Measurements from ENCODE around the gene ATL1.
"Not testable (repeated sequence)": the region's sequence is repeated elsewhere in the genome, so short reads cannot be mapped to it uniquely, and the experiment has no call there.

Gene ATL1

DNA sequence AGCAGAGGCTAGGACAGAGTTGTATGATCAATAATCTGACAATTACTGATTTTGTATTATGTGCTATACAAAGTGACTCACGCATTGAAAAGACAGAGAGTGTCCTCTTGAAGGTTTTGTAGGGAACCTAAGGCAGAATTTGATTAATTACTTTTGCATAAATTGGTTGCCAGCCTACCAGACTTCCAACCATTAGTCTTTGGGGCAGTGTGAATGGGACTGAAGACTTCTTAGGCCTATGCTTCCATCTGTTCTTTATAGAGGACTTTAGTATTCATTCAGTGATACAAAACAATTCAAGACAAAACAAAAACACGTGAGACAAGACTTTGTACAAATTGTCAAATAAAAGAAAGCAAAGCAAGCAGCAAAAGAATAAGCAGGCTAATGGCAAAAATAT, 46.5 kb downstream of the ATL1 start:
- DNase-seq = no peak

DNA sequence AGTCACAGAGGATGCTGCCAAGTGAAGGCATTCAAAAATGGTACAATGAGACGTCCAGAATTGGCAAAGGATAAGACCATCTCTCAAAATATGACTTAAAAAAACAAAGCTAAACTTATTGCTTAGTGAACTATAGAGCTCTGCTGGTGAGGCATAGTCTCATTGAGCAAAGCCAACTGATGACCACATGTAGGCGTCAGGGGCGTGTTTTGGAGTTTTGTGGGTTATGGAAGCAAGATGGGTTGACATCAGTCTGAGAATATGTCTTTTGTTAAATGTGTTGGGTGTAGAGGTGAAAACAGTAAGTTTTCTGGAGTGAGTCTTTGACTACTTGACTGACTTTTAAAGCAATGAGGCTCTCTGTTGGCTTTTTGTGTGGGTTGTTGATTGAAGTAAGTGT, 47.2 kb downstream of the ATL1 start:
- peak; percentile 21 for DNase-seq

DNA sequence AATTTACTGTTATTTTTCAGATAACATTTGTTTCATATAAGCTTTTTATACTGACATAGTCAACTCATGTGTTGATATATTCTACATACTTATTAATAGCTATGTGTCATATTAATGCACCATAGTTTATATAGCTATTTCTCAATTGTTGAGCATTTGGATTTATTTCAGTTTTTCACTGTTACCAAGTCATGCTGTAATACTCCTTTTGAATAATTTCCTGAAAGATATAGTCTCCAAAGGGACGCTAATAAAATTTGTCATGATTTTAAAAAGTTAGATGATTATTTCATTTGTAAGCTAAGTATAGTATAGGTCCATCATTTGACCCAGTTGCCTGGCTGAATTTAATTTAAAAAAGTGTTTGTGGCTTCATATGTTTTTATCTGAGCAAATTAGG, 47.8 kb downstream of the ATL1 start:
- DNase-seq = no peak

DNA sequence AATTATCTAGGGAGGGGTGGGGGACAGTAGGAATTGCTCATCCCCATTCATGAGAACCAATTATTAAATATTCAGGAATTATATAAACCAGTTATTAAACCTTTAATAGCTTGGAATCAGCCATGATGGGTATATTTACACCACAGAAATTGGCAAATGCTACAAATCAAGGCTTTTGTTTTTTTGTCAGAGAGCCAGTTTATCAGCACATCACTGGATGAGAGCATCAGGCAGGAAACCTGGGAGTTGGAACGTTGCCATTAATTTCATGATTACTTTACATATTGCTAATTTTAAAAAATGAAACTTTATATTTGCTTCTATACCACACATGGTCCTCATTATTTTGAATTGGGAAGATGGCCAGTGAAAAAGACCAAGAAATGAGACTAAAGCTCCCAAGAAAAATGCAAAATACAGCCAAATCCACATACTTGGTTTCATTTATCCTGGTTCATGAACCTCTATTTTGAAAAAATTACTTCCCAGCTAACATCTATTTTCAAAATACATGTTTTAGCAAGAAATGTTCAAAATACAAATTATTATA, 48.4 kb downstream of the ATL1 start:
- DNase-seq = no peak

DNA sequence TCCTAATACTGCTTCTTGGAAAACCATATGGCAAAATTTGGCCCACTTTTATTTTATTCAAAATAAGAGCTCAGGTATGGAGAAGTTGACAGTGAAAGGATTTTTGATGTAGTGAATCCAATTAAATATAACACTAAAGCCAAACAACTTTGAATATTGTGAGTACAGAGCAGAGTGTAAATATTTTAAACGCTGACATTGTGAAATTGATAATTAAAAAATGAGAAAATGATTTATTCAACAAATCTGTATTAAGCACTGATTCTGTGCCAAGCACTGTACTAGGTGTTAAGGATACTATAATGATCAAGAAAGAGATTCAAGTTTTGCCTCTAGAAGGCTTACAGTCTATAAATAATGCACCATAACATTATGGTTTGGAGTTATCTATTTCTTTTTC, 50.5 kb downstream of the ATL1 start:
- DNase-seq = no peak

DNA sequence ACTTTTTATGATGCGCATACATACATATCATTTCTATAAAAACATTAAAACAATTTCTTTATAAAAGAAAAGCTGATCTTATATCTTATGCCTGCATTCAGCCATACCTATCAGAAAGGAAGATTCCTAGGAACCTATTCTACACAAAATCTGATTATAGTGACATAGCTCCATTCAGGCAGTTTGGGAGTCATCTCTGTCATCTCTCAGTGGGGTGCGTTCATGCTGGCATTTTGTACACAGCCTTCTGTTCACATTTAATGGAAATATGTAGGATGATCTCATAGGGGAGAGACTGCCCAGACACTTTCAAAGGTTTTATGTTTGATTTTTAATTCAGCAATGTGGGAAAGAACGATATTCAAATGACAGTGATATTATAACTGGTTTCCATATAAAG, 52.9 kb downstream of the ATL1 start:
- DNase-seq = no peak

DNA sequence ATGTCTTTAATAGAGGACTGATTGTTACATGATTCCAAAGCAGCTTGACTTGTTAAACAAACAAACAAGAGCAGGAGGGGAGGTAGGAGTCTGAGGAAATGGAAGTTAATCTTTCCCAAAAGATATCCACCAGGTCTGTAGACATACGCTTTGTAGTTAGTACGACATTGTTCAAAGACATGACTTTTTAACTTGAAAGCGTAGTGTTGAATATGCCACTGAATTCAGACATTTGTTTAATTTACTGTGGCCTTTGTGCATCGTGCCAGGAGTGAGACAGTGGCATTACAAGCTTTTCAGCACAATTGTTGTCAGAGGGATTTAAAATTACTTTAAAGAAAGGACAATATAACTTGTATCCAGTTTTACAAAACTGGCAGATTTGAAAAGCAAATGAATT, 55.1 kb downstream of the ATL1 start:
- DNase-seq = no peak

DNA sequence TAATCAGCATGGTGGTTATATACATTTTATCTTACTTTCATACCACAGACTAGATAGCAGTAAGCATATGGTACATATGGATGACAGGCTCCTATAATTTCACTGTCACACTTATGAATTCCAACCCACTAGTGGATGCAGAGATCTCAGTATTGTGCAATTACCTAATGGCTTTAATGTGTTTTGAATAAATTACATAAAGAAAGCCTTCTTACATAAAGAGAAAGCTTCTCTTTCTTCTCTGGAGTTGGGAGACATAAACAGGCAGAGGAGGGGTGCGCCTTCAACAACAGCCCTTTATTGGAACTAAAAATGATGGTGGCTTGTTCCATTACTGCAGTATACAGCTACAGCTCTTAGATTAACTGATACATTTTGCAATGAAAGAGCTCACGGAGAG, 55.6 kb downstream of the ATL1 start:
- no peak for DNase-seq

DNA sequence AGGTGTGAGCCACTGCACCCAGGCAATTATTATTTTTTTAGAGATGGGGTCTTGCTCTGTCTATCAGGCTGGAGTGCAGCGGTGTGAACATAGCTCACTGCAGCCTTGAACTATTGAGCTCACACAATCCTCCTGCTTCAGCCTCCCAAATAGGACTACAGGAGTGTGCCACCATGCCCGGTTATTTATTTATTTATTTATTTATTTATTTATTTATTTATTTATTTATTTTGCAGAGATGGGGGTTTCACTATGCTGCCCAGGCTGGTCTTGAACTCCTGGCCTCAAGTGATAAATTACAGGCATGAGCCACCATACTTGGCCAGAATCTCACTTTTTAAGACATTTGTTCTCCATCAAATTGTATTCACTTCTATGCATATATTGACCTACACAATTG, 56.3 kb downstream of the ATL1 start:
- DNase-seq = no peak

DNA sequence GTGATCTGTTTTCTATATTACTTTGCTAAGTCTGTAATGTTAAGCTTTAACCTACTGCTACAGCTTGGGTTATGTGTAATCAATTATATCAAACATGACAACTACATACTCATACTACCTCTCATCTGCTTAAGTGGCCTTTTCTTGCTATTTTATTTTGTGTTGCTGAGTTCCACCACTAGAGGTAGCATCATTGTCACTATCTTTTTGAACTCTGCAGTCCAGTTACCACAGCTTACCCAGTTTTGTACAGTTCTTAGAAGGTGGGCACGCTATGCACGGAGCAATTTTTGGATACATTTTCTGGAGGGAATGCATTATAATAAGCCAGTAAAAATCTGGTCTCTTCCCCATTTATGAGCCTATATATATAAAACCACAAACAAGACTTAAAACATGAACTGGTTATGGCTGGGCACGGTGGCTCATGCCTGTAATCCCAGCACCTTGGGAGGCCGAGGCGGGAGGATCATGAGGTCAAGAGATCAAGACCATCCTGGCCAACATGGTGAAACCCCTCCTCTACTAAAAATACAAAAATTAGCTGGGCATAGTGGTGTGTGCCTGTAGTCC, 59.7 kb downstream of the ATL1 start:
- no peak for DNase-seq

DNA sequence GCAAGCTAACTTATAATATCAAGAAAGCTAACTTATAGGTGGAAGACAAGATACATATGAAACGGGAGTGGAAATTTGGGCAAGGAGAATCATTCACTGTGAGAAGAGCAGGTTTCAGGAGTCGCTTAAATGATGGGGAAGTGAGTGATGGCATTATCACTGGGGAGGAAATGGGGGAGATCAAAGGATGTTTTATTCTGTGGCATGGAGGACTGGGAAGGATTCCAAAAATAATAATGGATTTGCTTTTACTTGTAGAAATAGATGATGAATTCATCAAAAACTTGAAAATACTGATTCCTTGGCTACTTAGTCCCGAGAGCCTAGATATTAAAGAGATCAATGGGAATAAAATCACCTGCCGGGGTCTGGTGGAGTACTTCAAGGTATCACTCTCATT, 60.4 kb downstream of the ATL1 start:
- DNase-seq = no peak

DNA sequence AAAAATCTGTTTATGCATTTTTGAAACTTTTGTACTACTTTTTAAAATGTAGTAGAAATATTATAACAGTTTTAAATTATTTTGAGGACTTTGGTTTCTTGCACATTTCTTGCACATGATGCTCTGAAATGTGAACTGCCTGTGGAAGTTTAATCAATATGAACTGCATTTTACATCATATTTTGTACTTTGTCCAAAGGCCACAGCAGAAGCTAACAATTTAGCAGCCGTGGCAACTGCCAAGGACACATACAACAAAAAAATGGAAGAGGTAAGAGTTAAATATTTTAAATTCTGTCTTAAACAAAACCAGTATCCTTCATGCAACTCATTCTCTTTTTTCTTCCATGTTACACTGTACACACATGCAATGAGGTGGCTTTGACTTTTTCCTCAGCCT, 63.0 kb downstream of the ATL1 start:
- no peak for DNase-seq

DNA sequence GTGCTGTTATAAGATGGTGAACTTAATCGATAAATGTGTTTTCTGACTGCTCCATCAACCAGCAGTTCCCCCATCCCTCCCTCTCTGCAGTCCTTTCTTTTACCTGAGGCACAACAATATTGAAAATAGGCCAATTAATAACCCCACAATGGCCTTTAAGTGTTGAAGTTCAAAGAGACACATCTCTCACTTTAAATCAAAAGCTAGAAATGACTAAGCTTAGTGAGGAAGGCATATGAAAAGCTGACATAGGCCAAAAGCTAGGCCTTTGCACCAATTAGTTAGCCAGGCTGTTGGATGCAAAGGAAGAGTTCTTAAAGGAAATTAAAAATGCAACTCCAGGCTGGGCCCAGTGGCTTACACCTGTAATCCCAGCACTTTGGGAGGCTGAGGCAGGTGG, 64.5 kb downstream of the ATL1 start:
- no peak for DNase-seq

DNA sequence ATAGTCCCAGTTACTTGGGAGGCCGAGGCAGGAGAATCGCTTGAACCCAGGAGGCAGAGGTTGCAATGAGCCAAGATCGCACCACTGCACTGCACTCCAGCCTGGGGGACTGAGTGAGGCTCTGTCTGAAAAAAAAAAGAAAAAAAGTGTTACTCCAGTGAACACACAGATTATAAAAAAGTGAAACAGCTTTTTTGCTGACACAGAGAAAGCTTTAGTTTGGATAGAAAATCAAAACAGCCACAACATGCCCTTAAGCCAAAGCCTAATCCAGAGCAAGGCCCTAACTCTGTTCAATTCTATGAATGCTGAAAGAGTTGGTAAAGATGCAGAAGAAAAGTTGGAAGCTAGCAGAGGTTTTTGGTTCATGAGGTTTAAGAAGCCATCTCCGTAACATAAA, 65.0 kb downstream of the ATL1 start:
- not testable (repeated sequence) for DNase-seq

DNA sequence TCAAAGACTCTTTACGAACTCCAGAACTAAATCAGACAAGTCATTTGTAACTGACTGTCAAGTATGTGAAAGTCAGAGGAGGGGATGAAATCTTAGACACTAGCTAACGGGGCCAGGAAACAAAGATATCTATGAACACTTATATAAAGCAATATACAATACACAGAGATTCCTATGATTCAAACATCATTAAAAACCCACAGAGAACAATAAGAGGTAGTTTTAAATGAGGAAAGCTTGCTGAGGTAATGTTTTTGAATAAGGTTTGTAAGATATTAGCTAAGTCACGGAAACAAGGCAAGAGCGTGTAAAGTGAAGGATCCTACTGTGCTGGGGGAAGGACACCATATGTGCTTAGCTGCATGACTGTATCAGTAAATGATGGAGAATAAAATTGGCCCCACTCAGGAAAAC, 71.5 kb downstream of the ATL1 start:
- no peak for DNase-seq

DNA sequence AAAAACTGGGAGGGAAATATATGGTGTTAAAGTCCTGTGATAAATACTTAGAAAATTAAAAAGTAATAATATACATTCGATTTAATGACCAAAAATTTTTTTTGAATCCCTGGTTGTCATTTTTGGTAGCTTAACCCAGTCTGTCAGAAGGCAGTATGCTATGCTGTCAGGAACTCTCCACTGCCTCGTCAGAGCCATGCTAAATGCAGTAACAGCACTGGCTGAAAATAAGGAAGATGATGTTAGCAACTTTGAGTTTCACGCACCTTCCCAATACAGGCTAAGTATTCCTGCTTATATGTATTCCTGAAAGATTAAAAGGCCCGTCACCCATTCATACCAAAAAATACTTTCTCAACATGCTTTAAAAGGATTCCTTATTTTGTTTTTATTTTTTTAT, 74.0 kb downstream of the ATL1 start:
- no peak for DNase-seq

DNA sequence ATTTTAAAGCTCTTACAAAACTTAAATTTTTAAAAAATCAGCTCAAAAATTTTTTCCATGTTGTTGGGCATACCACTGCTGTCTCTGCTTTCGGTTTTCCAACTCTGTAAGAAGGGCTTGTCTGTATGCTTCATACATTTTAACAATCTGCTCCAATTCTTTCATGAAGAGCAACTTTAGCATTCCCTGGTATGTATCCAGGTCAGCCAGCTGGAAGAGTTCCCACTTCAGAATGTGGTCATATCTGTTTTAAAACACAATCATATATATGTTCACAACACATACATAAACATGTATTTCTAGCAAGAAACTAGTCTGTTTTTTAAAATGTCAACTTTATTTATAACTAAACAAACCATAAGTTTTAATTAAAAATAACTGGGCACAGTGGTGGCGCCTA, 75.2 kb downstream of the ATL1 start:
- no peak for DNase-seq

DNA sequence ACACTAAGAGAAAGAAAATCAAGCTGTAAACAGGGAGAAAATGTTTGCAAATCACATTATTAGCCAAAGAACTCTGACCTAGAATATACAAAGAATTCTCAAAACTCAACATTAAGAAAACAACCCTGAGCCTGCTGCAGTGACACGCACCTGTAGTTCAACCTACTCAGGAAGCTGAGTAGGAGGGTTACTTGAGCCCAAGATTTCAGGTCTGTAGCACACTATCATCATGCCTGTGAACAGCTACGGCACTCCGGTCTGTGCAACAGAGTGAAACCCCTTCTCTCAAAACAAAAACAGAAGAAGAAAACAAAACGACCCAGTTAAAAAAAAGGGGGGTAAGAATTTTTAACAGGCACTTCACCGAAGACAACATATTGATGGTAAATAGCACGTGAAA, 87.3 kb downstream of the ATL1 start:
- DNase-seq = no peak

DNA sequence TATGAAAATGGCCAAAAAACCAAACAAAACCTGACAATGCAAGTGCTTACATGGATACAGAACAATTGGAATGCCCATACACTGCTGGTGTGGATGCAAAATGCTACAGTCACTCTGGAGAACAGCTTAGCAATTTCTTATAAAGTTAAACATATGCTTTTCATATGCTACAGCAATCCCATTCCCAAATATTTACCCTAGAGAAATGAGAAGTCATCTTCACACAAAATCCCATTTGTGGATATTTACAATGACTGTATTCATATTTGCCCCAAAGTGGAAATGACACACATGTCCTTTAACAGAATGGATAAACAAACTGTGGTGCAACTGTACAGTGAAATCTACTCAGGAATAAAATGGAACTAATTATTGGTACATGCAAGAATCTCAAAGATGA, 87.8 kb downstream of the ATL1 start:
- no peak for DNase-seq

DNA sequence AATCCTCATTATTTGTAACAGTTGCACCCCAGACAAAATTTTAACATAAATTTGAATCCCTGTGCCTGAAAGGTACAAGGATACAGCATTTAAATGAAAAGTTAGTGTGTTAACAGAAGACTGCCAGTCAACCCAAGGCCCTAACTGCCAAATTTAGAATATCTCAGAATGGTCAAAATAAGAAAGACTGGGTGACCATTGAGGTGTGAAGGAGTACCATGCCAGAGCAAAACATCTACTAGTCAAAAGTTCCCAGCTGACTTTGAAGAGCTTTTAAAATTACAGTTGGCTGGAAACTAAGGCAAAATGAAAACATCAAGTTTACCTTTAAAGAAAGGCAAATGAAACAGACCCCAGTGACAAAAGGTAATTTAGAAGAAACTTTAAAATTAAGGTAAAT, 89.7 kb downstream of the ATL1 start:
- DNase-seq = no peak

DNA sequence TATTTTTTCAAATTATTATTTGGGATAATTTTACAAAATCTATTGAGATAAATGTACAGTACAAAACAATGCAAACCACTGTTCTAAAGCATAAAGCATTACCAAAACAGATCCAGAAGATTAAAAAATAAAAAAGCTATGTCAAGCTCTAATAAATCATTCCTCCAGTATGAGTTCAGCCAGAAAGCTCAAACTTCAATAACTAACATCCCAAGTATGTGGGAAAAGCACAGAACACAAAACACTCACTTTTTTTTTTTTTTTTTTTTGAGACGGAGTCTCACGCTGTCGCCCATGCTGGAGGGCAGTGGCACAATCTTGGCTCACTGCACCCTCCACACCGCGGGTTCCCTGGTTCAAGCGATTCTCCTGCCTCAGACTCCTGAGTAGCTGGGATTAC, 96.8 kb downstream of the ATL1 start:
- no peak for DNase-seq

DNA sequence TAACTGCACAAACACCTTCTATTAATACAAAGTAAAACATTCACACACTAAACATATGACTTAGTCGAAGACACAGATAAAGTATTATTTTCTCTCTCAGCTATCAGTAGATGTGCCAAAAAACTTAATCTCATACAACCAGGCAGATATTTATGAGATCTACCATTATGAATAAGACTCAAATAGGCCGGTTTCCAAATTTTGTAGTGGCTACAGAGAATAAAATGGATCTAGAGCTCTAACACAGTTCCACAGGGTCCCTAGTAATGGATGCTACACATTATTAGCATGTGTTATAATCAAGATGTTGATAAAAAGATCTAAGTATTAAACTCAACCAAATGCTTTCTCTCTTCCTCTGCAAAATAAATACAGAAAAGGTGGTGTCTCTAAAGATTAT, 97.8 kb downstream of the ATL1 start:
- no peak for DNase-seq

DNA sequence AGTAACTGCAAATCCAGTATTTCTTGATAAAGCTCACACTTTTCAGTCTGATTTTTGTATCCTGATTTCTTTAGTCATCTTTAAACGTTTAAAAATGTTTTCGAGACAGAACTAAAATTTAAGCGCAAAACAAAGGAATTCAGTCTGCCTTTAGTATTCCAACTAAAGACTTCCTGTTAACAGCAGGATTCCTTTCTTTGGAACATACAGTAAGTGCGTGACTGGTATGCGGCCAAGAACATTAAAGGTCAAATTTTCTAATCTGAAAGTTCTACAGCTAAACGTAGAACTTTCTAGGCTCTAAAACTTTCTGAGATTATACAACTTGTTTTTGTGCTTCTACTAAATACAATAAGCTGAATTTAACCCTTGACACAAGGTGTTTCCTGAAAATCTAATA, 98.3 kb downstream of the ATL1 start:
- no peak for DNase-seq

DNA sequence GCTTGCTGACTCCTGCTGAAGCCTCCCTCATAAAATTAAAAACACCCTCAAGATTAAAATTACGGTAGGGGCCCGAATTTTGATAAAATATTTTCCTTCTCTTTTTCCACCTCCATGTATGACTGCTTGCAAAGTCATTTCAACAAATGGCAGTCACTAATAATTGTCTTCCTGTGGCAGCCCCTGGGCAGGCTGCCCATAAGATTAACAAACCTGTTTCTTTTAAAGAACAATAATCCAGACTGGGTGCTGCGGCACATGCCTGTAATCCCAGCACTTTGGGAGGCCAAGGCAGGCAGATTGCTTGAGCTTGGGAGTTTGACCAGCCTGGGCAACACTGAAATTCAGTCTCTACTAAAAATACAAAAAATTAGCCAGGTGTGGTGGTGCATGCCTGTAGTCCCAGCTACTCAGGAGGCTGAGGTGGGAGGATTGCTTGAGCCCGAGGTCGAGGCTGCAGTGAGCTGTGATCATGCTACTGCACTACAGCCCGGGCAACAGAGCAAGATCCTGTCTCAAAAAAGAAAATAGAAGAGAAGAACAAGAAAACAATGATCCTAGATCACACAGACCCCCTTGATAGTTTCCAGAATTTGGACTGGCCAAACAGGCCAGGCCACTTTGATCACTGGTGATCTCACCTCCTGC, 99.5 kb downstream of the ATL1 start:
- no peak for DNase-seq

DNA sequence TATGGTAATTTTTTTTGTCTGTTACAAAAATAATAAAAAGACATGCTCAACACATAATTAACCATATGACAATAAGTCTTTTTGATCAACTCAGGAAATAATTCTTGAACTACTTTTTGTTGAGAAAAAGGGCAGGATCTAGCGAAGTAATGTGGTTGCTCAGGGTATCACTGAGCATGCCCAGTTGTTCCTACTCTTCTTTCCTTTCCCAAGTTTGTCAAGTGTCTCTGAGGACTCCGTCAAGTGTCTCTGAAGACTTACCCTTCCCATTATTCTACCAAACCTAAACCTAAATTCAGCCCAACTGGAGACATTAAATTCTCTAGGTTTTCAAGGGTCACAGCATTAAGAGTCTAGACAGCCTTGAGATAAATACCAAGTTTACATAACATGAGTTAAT, 104.6 kb downstream of the ATL1 start:
- not testable (repeated sequence) for DNase-seq

Measured in activated naive CD4-positive, alpha-beta T cell treated with anti-CD3 and anti-CD28 coated beads, Interleukin-2, amount 50 U/mL, for 16 hours (primary cell).